ENCODE results near the gene INPP5D. TPM values are rescaled to one million over a fixed set of nuclear protein-coding genes. Genes with fewer than 3 reads are reported as not detected.

Gene INPP5D
- total and polyA plus RNA-seq, 2 of the 8 experiments (the other 6 are each of a cell fraction or from before 2014, with no cell fraction given): 4.5 to 7.1 TPM

- ChIA-PET CTCF (ENCODE audit: partially characterized antibody) (interaction anchor here (1.0 to 2.7 kb wide), 5 partner anchors 9 to 54 kb away, joined by 3 to 7 read pairs (median 3); partner anchors contain the start of gene ATG16L1), POLR2A (ENCODE audit: partially characterized antibody) (no interaction called here)
- H3K79me2 ChIP-seq (ENCODE audit: control insufficient read depth in 1 of 2, insufficient read depth in 2 of 2, low read length in 2 of 2): no peaks in the 10 kb centered on the region
- no peak overlapping the region for H2AK5ac ChIP-seq (ENCODE audit: low read depth, low read length)
- 95% methylated on average over 6 of the region's 6 CpGs; no CpG with 5 or more reads in 1 of the 2 experiments for WGBS, 2 experiments (ENCODE audit: extremely low coverage in 1 of 2, insufficient coverage in 1 of 2, insufficient read length in 1 of 2, insufficient replicate concordance in 2 of 2, low coverage in 1 of 2, low lambda C conversion rate in 2 of 2, missing lambda C conversion rate in 1 of 2)
- TF ChIP-seq RFX5 (IDR thresholded peaks at IDR 0.05; ENCODE audit: borderline replicate concordance, low read depth, low read length) (no peak), BRCA1 (IDR thresholded peaks at IDR 0.05; ENCODE audit: low read depth, low read length) (no peak), TEAD4 (IDR thresholded peaks at IDR 0.05; ENCODE audit: low read depth, low read length) (no peak), GTF2F1 (IDR thresholded peaks at IDR 0.05; ENCODE audit: borderline replicate concordance, low read depth, low read length) (no peak)
- no peaks in the 10 kb centered on the region for H3K79me1 ChIP-seq (ENCODE audit: low read depth, low read length)
- H3K23me2 ChIP-seq (ENCODE audit: low read depth, low read length): no peaks in the 10 kb centered on the region
- no peak overlapping the region for H3K4me3 ChIP-seq (ENCODE audit: extremely low read depth in 1 of 4, insufficient read depth in 2 of 4, low read depth in 3 of 4, low read length in 4 of 4)
- H3K4ac ChIP-seq (replicated peaks; ENCODE audit: insufficient read length, low read depth, low read length): no peak overlapping the region
- no peak for FAIRE-seq
- no peak overlapping the region for H4K8ac ChIP-seq (ENCODE audit: extremely low read depth, insufficient read depth, low read length)
- no peak overlapping the region for H3K9ac ChIP-seq (replicated peaks in 1 of 4; ENCODE audit: extremely low read depth in 1 of 4, low read depth in 3 of 4, low read length in 3 of 4)
- H2BK20ac ChIP-seq (ENCODE audit: low read length): no peak overlapping the region
- no peak overlapping the region for H2BK12ac ChIP-seq (ENCODE audit: low read depth, low read length)
- H3K27ac ChIP-seq (ENCODE audit: low read depth, low read length): no peak overlapping the region
- no peak overlapping the region for H3K18ac ChIP-seq (ENCODE audit: extremely low read depth, low read length)
- H3K14ac ChIP-seq (ENCODE audit: insufficient read length): no peak overlapping the region
- no peak overlapping the region for H4K91ac ChIP-seq (replicated peaks; ENCODE audit: insufficient read length, low read length)
- H3K23ac ChIP-seq (ENCODE audit: insufficient read length): no peak overlapping the region
- H2BK120ac ChIP-seq (replicated peaks; ENCODE audit: low read depth, low read length): no peak overlapping the region
- H2BK15ac ChIP-seq (ENCODE audit: low read length): no peak overlapping the region
- H4K20me1 ChIP-seq (replicated peaks in 1 of 2; ENCODE audit: control insufficient read depth in 1 of 2, insufficient read depth in 2 of 2, low read length in 2 of 2): no peaks in the 10 kb centered on the region
- peaks cover 0 to 6% (median under 1%) of the 10 kb centered on the region in 4 experiments; a peak in 4 of 7 replicates for H3K4me1 ChIP-seq (replicated peaks in 1 of 4; ENCODE audit: control insufficient read depth in 3 of 4, insufficient read depth in 4 of 4, low read length in 3 of 4)
- no peak overlapping the region for H2AFZ ChIP-seq (ENCODE audit: low read length)
- DNase-seq (ENCODE audit: low read depth in 1 of 2, low spot score in 2 of 2): no peak
- no peak overlapping the region for H3K56ac ChIP-seq (replicated peaks; ENCODE audit: insufficient read length, low read depth, low read length)
- no peak overlapping the region for H4K5ac ChIP-seq (ENCODE audit: insufficient read length, low read depth, low read length)
- H2BK5ac ChIP-seq (ENCODE audit: low read depth, low read length): no peak overlapping the region
- H3K9me3 ChIP-seq (ENCODE audit: insufficient read depth in 2 of 2, low read depth in 1 of 2, low read length in 1 of 2): no peaks in the 10 kb centered on the region
- no peaks in the 10 kb centered on the region for H3K36me3 ChIP-seq (ENCODE audit: control insufficient read depth in 2 of 4, insufficient read depth in 4 of 4, low read length in 3 of 4)
- H3K27me3 ChIP-seq (replicated peaks in 1 of 4; ENCODE audit: control insufficient read depth in 3 of 4, extremely low read depth in 1 of 4, insufficient read depth in 3 of 4, low read length in 3 of 4): no peaks in the 10 kb centered on the region; a peak in 1 of 7 replicates
- H3K4me2 ChIP-seq (ENCODE audit: insufficient read depth in 1 of 2, low read depth in 2 of 2, low read length in 2 of 2): no peak overlapping the region
Observed at GRCh38 chr2:233197022-233197421, 136.9 kb downstream of the INPP5D start.

Data from H1 (cell line).